Stimulated activated CD8-positive, alpha-beta memory T cell treated with anti-CD3 and anti-CD28 coated beads, Interleukin-7, amount 100 ng/mL, for 1 hour (primary cell): Measurements from ENCODE around the gene DISC1.
"Not testable (repeated sequence)": the region's sequence is repeated elsewhere in the genome, so short reads cannot be mapped to it uniquely, and the experiment has no call there.

ENCODE experiments used
- DNase-seq, 2 donors: peaks; one replicate each; pipeline ENCODE4 v3.0.0-alpha.2; 2020; ENCODE audit warnings: low read depth in 2 of 2

DISC1 gene

GRCh38 chr1:231667896-231668506 lies 41.4 kb downstream of the DISC1 start:
- DNase-seq = no peak

- no peak for DNase-seq
Measured at GRCh38 chr1:231668826-231669225, 42.2 kb downstream of the DISC1 start.

GRCh38 chr1:231669864-231670621 lies 43.5 kb downstream of the DISC1 start:
- not testable (repeated sequence) for DNase-seq

- DNase-seq = no peak
Measured at GRCh38 chr1:231670755-231671154, 44.2 kb downstream of the DISC1 start.

- no peak for DNase-seq
Measured at GRCh38 chr1:231674575-231674974, 48.0 kb downstream of the DISC1 start.

- no peak for DNase-seq
Measured at GRCh38 chr1:231676487-231676886, 49.9 kb downstream of the DISC1 start.

GRCh38 chr1:231677442-231677841 lies 50.9 kb downstream of the DISC1 start:
- DNase-seq = no peak

GRCh38 chr1:231678011-231678432 lies 51.4 kb downstream of the DISC1 start:
- DNase-seq = no peak

GRCh38 chr1:231679109-231679508 lies 52.5 kb downstream of the DISC1 start:
- no peak for DNase-seq

- no peak for DNase-seq
Measured at GRCh38 chr1:231681006-231681405, 54.4 kb downstream of the DISC1 start.

GRCh38 chr1:231682779-231683178 lies 56.2 kb downstream of the DISC1 start:
- DNase-seq = no peak

GRCh38 chr1:231683439-231684165 lies 57.0 kb downstream of the DISC1 start:
- no peak for DNase-seq

- no peak for DNase-seq
Measured at GRCh38 chr1:231684356-231685244, 58.0 kb downstream of the DISC1 start.

GRCh38 chr1:231686384-231686783 lies 59.8 kb downstream of the DISC1 start:
- no peak for DNase-seq

- no peak for DNase-seq
Measured at GRCh38 chr1:231688989-231689388, 62.4 kb downstream of the DISC1 start.

GRCh38 chr1:231690059-231690458 lies 63.5 kb downstream of the DISC1 start:
- no peak for DNase-seq

GRCh38 chr1:231691618-231692259 lies 65.1 kb downstream of the DISC1 start:
- DNase-seq = no peak

GRCh38 chr1:231693361-231694074 lies 66.9 kb downstream of the DISC1 start:
- DNase-seq = no peak

GRCh38 chr1:231694075-231694431 lies 67.5 kb downstream of the DISC1 start:
- no peak for DNase-seq

GRCh38 chr1:231694465-231695077 lies 68.0 kb downstream of the DISC1 start:
- DNase-seq = no peak
